HCT116 (cell line): ENCODE measurements around the gene LDAH. TPM values are rescaled to one million over a fixed set of nuclear protein-coding genes. Genes with fewer than 3 reads are reported as not detected.
"Not testable (repeated sequence)": the region's sequence is repeated elsewhere in the genome, so short reads cannot be mapped to it uniquely, and the experiment has no call there.

Experiments used
- ATAC-seq: fragments of 200-7000 bp; cut with Tn5 transposase; 2 replicates; pipeline ENCODE4 v1.9.1; 2020; ENCODE audit warnings: mild to moderate bottlenecking, moderate library complexity
- BruUV-seq: library from RNA; stranded (reverse); fragments of 400-500 nt; replicated peaks from 2 replicates; lab custom pipeline; 2021; lab: Mats Ljungman, UMichigan
- CTCF ChIA-PET: fragments of 300-600 bp; sonication (Branson Sonifier 250); formaldehyde crosslinking; loops from one replicate; lab custom pipeline; 2021; ENCODE audit warnings: antibody characterized with exemption; lab: Charles Lee
- POLR2A ChIA-PET: fragments of 300-600, 350-600 bp; sonication (Branson Sonifier 250); formaldehyde crosslinking; loops from one replicate; lab custom pipeline; 2021; ENCODE audit warnings: antibody characterized with exemption; lab: Charles Lee
- RAD21 ChIA-PET, 2 experiments: fragments of 300-600 bp; sonication (Branson Sonifier 250); formaldehyde crosslinking; loops; one replicate each; lab custom pipeline; 2023; ENCODE audit warnings: low total read pairs in 2 of 2; ENCODE audit not compliant: uncharacterized antibody in 2 of 2, unreplicated experiment in 2 of 2, low non-redundant PET in 1 of 2; lab: Charles Lee
- DNase-seq: peaks from one replicate; pipeline ENCODE4 v3.0.0-alpha.2; 2010; ENCODE audit warnings: low read depth, low spot score
- H2AFZ ChIP-seq: fragments of 200-600 bp; shearing (Covaris generic), sonication (generic); 2 replicates; pipeline ENCODE4 v1.6.1; 2017; ENCODE audit warnings: low read depth, mixed run types, mixed read lengths, antibody characterized with exemption, low read length; ENCODE audit not compliant: poor library complexity, severe bottlenecking
- H3K27ac ChIP-seq: 2 replicates; pipeline ENCODE4 v1.5.1; 2012; ENCODE audit warnings: low read depth, low read length
- H3K27me3 ChIP-seq: fragments of 200-600 bp; sonication (generic); 2 replicates; pipeline ENCODE4 v1.6.1; 2016; ENCODE audit warnings: mixed run types, low read length, mixed read lengths; ENCODE audit not compliant: insufficient read depth
- H3K36me3 ChIP-seq, 2 experiments: fragments of 200-500 bp in 1 of 2; fragments of 200-600 bp in 1 of 2; sonication (Bioruptor generic) in 1 of 2; sonication (generic) in 1 of 2; 2 replicates each; pipeline versions ENCODE4 v1.5.1 to v1.6.1; 2014 to 2016; ENCODE audit warnings: low read length in 2 of 2, inconsistent platforms in 1 of 2, mixed read lengths in 1 of 2, mixed run types in 1 of 2; ENCODE audit not compliant: insufficient read depth in 2 of 2, control insufficient read depth in 1 of 2
- H3K4me1 ChIP-seq, 2 experiments: fragments of 200-600 bp in 1 of 2; sonication (generic) in 1 of 2; 2 replicates each; pipeline versions ENCODE4 v1.5.1 to v1.6.1; 2012 to 2017; ENCODE audit warnings: low read length in 2 of 2, inconsistent platforms in 1 of 2, mild to moderate bottlenecking in 1 of 2, mixed read lengths in 1 of 2, mixed run types in 1 of 2, moderate library complexity in 1 of 2; ENCODE audit not compliant: insufficient read depth in 2 of 2, control insufficient read depth in 1 of 2
- H3K4me2 ChIP-seq: fragments of 200-600 bp; sonication (generic); 2 replicates; pipeline ENCODE4 v1.6.1; 2017; ENCODE audit warnings: mixed run types, low read length, mixed read lengths
- H3K4me3 ChIP-seq, 2 experiments: fragments of 200-600 bp in 1 of 2; sonication (generic) in 1 of 2; replicated peaks in 1 of 2; 2 replicates each; pipeline ENCODE4 v1.5.1; 2011 to 2016; ENCODE audit warnings: low read length in 2 of 2, control low read depth in 1 of 2, low read depth in 1 of 2, mild to moderate bottlenecking in 1 of 2, mixed read lengths in 1 of 2, mixed run types in 1 of 2
- H3K79me2 ChIP-seq: fragments of 200-600 bp; sonication (generic); 2 replicates; pipeline ENCODE4 v1.6.1; 2017; ENCODE audit warnings: mild to moderate bottlenecking, mixed run types, low read length, moderate library complexity, mixed read lengths; ENCODE audit not compliant: insufficient read depth
- H3K9ac ChIP-seq: fragments of 200-600 bp; sonication (generic); 2 replicates; pipeline ENCODE4 v1.6.1; 2016; ENCODE audit warnings: low read length, mixed read lengths
- H3K9me2 ChIP-seq: fragments of 200-600 bp; sonication (generic), shearing (Covaris generic); 2 replicates; pipeline ENCODE4 v1.6.1; 2017; ENCODE audit warnings: mixed run types, mild to moderate bottlenecking, moderate library complexity; ENCODE audit not compliant: insufficient read depth
- H3K9me3 ChIP-seq, 2 experiments: fragments of 200-500 bp in 1 of 2; fragments of 200-600 bp in 1 of 2; sonication (Bioruptor generic) in 1 of 2; sonication (generic) in 1 of 2; 2 replicates each; pipeline ENCODE4 v1.6.1; 2014 to 2017; ENCODE audit warnings: low read length in 2 of 2, mixed read lengths in 2 of 2, inconsistent platforms in 1 of 2, low read depth in 1 of 2, mild to moderate bottlenecking in 1 of 2, mixed run types in 1 of 2, moderate library complexity in 1 of 2; ENCODE audit not compliant: control insufficient read depth in 1 of 2, insufficient read depth in 1 of 2
- H4K20me1 ChIP-seq: fragments of 200-600 bp; sonication (generic), shearing (Covaris generic); 2 replicates; pipeline ENCODE4 v1.6.1; 2017; ENCODE audit warnings: mixed run types, mild to moderate bottlenecking, moderate library complexity; ENCODE audit not compliant: insufficient read depth
- ATF3 ChIP-seq: IDR thresholded peaks from 2 replicates; pipeline ENCODE4 v1.6.1; 2012
- CEBPB ChIP-seq: IDR thresholded peaks from 2 replicates; pipeline ENCODE4 v1.6.1; 2012; ENCODE audit warnings: low read depth
- EGR1 ChIP-seq: IDR thresholded peaks from 2 replicates; pipeline ENCODE4 v1.6.1; 2012; ENCODE audit warnings: low read depth
- EZH2 ChIP-seq: fragments of 200-600 bp; sonication (generic); IDR thresholded peaks from 2 replicates; pipeline ENCODE4 v1.6.1; 2017; ENCODE audit warnings: antibody characterized with exemption, mixed run types
- EZH2phosphoT487 ChIP-seq: fragments of 200-600 bp; IDR thresholded peaks from 2 replicates; pipeline ENCODE4 v1.6.1; 2018; ENCODE audit warnings: antibody characterized with exemption, borderline replicate concordance
- FOSL1 ChIP-seq: IDR thresholded peaks from 2 replicates; pipeline ENCODE4 v1.6.1; 2012; ENCODE audit warnings: low read depth
- JUND ChIP-seq: IDR thresholded peaks from 2 replicates; pipeline ENCODE4 v1.6.1; 2012
- SP1 ChIP-seq: IDR thresholded peaks from 2 replicates; pipeline ENCODE4 v1.6.1; 2012; ENCODE audit warnings: low read depth
- SRF ChIP-seq: IDR thresholded peaks from 2 replicates; pipeline ENCODE4 v1.6.1; 2012; ENCODE audit warnings: low read depth
- intact Hi-C: fragments of 100-400 bp; cut with micrococcal nuclease; formaldehyde crosslinking; loops from 2 replicates; pipeline ENCODE4 v1.10.0; 2022
- total RNA-seq: library from RNA; stranded (reverse); gene quantifications from one replicate; pipeline ENCODE4 v1.2.1, GENCODE V29; 2021; ENCODE audit not compliant: unreplicated experiment

Gene LDAH
- total RNA-seq, 1 experiment from 2014 or later: 25.7 TPM

- Histone ChIP-seq H3K36me3 (no peaks in the 10 kb centered on the region), H3K9me3 (no peaks in the 10 kb centered on the region), H3K9ac (no peak overlapping the region), H3K4me1 (no peaks in the 10 kb centered on the region), H3K4me2 (no peak overlapping the region), H3K4me3 (no peak overlapping the region), H4K20me1 (no peaks in the 10 kb centered on the region), H3K9me2 (no peaks in the 10 kb centered on the region), H2AFZ (no peak overlapping the region), H3K27ac (no peak overlapping the region), H3K27me3 (no peaks in the 10 kb centered on the region), H3K79me2 (peaks cover 6% of the 10 kb centered on the region; the same call in 1 of the 2 replicates)
- no TSS peak for BruUV-seq
- ATAC-seq: no peak
- TF ChIP-seq EGR1 (no peak), CEBPB (no peak), EZH2 (no peak), SP1 (no peak), ATF3 (no peak), EZH2phosphoT487 (no peak), JUND (no peak), SRF (no peak), FOSL1 (no peak)
- RAD21 ChIA-PET: no interaction called here
- intact Hi-C loops: no loop called here
- DNase-seq: no peak
- CTCF ChIA-PET: no interaction called here
- POLR2A ChIA-PET: no interaction called here
Measured at GRCh38 chr2:20796374-20796791, 26.5 kb downstream of the LDAH start.

DNA sequence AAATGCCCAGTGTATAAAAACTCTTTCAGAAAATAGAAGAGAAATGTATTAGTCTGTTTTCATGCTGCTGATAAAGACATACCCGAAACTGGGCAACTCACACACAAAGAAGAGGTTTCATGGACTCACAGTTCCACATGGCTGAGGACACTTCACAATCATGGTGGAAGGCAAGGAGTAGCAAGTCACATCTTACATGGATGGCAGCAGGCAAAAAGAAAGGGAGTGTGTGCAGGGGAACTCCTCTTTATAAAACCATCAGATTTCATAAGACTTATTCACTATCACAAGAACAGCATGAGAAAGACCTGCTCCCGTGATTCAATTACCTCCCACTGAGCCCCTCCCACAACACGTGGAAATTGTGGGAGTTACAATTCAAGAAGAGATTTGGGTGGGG lies 29.0 kb downstream of the LDAH start:
- H4K20me1 ChIP-seq, H3K79me2 ChIP-seq, POLR2A ChIA-PET, H2AFZ ChIP-seq, CTCF ChIA-PET, H3K4me2 ChIP-seq, ATAC-seq, DNase-seq, H3K9me3 ChIP-seq, H3K9me2 ChIP-seq, RAD21 ChIA-PET, H3K27ac ChIP-seq, BruUV-seq, H3K36me3 ChIP-seq, H3K27me3 ChIP-seq, H3K9ac ChIP-seq, H3K4me3 ChIP-seq, H3K4me1 ChIP-seq, intact Hi-C loops: not testable (repeated sequence)
